Activated effector memory CD4-positive, alpha-beta T cell treated with Interleukin-2 at 50 U/mL for 16 hours (primary cell): ENCODE data around the gene FGD6.
"Not testable (repeated sequence)": the region's sequence is repeated elsewhere in the genome, so short reads cannot be mapped to it uniquely, and the experiment has no call there.

Source experiments
- DNase-seq: peaks from one replicate; pipeline ENCODE4 v3.0.0-alpha.2; 2020

FGD6 gene

DNA sequence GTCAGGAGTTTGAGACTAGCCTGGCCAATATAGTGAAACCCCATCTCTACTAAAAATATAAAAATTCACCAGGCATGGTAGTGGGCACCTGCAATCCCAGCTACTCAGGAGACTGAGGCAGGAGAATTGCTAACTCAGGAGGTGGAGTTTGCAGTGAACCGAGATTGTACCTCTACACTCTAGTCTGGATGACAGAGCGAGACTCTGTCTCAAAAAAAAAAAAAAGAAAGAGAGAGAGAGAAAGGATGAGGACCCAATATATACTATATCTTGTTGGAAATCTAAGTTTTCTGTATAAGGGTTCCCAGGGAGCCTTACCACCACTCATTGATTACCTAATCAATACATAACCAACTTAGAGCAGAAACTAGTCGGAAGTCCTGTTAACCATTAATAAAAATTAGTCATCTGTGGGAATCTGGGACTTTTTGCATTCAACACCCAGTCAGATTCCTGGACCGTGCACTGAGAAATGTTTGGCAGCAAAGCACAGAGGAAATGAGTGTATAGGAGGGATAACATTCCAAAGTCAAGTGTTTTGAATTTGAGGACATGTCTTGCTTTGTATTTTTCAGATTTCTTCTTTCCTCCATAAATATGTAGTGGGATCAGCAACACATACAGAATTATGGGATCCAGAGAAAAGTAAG lies 99.0 kb downstream of the FGD6 start:
- no peak for DNase-seq

DNA sequence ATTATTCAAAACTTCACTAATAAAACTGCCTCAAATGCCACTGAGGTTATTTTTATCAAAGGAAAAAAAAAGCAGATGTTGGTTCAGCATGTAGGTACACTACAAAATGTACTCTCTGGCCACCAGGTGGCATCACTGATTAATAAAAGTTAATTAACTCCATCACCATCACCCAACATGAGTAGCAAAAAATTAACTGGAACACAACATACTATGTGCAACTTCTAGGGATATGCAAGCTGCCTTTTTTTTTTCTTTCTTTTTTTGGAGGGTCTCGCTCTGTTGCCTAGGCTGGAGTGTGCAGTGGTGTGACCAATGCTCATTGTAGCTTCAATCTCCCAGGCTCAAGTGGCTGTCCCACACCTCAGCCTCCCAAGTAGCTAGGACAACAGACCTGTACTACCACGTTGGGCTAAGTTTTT lies 100.1 kb downstream of the FGD6 start:
- peak; percentile 20 for DNase-seq

DNA sequence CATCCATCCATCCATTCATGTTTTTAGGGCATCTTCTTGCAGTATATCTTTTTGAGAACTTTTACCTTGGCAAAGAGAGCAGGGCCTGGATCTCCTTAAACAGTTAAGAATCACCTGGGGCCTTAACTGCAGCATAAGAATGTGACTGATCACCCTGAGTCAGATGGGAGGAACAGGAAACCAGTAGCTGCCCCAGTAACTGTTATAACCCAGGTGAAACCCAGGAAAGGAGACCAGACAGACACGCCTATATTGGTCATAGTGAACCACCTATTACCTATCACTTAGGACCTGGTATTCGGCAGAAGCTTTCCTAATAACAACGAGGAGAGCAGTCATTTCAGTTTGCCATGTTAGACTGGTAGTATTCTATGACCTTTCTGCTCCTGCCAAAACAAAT lies 100.5 kb downstream of the FGD6 start:
- no peak for DNase-seq

DNA sequence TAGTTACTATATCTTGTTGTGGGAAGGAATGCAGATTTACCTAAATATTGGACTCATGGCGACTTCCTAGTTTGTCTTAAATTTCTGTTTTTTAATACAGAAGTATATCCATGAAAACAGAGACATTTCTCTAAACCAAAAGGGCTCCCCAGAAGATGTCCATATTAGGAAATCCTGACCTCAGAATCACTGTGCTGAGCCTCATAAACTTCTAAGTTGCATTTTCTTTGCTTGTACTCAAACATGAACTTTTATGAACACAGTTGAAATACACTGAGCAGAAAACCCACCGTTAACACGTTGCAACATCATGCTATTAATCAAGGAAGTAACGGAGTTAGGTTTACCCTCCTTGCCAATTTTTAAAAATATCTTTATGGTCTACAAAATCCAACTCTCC lies 100.9 kb downstream of the FGD6 start:
- DNase-seq, result no peak

DNA sequence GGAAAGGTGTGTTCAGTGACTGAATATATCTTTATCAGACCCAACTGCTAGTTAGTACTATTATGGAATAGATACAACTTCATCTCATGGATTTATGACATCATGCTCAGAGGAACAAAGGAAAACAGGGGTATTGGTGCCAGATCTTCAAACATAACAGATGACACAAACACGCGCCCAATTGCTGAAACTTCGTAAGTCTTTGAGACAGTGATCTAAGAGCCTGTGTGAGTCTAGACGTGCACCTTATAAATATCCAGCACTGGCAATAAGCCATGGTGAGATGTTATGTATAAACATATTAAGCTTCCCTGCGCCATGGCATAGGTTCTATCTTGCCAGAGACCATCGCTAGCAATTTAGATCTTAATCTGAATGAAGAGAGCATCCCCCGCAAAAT lies 101.6 kb downstream of the FGD6 start:
- no peak for DNase-seq

DNA sequence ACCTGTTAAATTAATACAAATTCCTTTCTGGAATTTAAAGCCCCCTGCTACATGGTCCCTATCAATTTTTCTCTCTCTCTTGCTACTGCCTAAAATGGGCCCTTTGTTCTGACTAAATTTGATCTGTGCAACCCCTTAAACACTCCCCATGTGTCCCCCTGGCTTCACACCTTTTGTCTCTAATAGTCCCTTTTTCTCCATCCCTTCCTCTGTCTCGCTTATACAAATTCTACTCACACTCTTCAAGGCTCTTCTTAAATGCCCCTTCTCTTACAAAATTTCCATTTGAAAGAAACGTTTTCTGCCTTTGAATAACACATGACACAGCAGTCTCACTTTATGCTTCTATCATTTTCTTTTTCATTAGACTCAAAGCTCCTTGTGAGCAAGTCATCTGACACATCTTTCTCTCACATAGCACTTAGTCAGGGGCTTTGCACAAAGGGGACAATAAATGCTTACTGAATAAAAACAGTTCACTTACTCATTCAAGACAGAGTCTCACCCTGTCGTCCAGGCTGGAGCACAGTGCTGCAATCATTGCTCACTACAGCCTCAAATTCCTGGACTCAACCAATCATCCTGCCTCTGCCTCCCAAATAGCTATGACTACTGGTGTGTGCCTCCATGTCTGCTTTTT lies 102.4 kb downstream of the FGD6 start:
- DNase-seq, result no peak

DNA sequence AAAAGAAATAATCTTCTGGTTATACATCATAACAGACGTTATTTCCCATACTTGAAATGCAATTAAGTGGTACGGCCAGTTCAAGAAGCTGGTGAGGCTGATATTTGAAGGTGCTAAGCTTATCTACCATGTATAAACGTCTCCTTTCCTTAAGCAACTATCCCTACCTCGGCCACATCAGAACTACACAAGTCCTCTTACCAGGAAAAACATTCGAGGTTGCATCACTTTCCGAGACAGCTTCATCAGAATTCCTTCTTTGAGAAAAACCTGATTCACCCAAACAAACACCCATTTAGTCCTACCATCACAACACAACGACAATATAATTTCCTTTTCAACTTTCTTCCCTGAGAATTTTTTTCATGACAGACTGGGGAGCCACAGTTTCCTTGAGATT lies 109.9 kb downstream of the FGD6 start:
- no peak for DNase-seq

DNA sequence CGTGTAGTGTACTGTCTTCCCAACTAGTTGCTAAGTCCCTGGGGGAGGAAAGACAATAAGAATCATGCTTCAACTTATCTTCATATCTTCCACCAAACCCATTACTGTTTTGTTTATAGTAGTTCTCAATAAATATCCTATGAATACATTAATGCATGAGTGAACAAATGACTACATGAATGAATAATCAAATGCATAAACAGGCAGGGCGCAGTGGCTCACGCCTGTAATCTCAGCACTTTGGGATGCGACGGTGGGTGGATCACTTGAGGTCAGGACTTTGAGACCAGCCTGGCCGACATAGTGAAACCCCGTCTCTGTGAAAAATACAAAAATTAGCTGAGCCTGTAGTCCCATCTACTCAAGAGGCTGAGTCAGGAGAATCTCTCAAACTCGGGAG lies 111.7 kb downstream of the FGD6 start:
- no peak for DNase-seq

DNA sequence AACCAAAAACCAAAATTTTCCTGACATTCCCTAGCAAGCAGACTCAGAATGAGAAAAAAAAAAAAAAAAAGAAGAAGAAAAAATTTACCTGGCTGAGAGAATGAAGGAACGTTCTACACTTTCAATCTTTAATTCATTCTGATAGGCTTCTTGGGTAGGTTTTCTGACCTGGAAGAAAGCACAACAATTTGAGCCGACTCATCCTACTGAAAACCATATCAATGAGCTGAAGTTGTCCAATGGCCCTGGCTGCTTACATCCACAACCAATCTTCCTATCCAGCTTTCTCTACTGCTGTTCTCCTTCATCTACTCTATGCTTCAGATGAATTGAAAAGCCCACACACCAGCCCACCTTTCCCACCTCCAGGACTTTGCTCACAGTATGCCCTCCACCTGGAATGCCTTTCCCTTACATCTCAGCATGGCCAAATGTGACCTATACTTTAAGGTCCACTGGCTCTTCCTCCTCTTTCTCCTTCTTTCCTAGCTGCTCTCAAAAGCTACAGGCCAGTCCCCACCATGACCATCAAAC lies 112.3 kb downstream of the FGD6 start:
- no peak for DNase-seq

DNA sequence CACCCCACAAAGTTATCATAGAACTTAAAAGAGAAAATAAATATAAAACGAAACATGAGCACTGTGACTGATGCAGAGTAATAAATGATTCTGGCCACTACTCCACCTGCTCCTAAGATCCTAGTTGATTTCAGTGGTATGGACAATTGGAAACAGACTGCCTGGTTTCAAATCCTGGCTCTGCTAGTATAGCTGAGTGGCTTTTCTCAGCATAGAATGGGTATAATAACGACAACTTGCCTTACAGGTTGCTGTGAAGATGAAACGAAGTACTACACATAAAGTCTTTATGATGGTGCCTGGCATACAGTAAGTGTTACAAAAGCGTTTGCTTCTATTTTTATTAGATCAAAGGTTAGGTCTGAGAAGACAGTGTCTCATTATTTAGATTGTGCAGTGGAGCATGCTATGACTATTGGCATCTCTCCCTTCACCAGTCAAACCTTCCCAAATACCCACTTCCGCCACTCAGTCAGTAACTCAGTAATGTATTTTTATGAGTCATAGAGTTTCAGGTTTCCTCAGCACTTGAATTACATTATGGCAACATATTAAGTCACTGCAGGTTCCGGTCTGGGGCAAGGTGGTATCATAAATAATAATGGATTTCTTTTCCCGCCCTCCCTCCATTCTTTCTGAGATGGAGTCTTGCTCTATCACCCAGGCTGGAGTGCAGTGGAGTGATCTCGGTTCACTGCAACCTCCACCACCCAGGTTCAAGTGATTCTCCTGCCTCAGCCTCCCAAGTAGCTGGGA lies 114.2 kb downstream of the FGD6 start:
- no peak for DNase-seq

DNA sequence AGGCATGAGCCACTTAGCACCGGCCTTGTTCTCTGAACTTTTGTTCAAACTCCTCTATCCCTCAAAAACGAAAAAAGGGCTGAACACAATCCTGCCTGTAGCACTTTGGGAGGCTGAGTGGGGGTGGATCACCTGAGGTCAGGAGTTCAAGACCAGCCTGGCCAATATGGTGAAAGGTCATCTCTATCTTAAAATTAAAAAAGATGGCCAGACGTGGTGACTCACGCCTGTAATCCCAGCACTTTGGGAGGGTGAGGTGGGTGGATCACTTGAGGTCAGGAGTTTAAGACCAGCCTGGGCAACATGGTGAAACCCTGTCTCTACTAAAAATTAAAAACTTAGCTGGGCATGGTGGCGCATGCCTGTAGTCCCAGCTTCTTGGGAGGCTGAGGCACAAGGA lies 115.3 kb downstream of the FGD6 start:
- DNase-seq, result not testable (repeated sequence)

DNA sequence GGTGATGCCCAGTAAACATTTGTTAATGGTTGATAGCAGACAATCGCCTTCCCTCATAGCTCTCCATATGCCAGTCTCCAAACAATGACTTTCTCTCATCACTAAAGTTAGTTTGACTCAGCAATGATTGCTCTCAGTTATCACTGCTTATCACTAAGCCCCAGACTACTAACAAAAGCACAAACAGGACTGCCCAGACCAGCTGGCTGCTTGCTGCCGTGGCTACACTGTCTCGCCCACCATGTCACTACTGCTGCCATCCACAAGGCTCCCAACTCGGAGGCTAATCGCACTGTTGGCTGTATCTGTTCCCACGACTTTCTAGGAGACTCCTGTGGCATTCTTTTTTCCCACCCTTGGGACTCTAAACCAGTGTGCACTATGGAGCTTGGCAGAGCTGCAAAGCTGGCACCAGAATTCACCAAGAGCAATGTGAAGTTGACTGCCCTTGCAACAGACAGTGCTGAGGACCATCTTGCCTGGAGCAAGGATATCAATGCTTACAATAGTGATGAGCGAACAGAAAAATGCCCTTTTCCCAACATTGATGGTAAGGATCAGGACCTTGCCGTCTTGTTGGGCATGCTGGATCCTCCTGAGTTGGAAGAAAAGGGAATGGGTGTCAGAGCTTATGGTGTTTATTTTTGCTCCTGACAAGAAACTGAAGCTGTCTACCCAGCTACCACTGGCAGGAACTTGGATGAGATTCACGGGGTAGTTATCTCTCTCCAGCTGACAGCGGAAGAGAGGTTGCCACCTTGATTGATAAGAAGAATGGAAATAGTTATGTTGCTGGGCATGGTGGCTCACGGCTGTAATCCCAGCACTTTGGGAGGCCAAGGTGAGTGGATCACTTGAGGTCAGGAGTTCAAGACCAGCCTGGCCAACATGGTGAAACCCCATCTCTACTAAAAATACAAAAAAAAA lies 116.7 kb downstream of the FGD6 start:
- no peak for DNase-seq

DNA sequence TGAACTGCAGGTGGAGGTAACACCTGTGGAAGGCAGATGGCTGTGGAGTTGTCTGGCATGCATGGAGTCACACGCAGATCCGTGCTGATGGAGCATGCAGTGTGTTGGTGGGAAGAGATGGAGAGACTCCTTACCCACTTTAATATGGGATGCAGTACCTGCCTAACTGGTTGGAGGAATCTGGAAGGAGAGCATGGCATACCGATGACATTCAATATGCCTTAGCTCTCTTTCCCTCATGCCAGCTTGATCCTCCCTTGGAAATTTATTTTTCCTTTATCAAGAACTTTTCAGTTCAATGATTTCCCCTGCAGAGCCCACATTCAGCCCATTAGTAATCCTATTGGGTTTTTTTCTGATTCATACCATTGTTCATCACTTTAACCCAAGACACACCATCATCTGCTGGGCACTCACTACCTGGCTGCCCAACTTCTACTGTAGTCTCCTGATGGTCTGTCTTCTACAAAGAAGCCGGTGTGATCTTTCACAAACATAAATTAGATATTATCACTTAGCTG lies 117.9 kb downstream of the FGD6 start:
- DNase-seq, result no peak

DNA sequence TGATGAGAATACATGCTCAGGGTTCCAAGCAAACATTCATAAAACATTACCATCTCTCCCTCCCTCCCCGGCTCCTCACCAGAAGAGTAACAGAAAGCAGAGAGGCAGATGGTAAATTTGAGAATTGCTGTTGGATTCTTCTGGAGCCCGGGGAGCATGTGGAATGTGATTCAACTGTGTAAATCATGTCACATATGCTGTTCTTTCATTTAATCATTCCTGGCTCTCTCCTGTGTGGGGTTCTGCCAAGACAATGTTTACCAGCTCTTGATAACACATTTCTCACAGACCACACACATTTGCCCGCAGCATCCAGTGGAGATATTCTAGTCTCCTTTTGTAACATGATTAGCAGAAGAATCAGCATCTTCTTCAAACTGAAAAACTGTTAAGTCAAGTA lies 120.4 kb downstream of the FGD6 start:
- no peak for DNase-seq

DNA sequence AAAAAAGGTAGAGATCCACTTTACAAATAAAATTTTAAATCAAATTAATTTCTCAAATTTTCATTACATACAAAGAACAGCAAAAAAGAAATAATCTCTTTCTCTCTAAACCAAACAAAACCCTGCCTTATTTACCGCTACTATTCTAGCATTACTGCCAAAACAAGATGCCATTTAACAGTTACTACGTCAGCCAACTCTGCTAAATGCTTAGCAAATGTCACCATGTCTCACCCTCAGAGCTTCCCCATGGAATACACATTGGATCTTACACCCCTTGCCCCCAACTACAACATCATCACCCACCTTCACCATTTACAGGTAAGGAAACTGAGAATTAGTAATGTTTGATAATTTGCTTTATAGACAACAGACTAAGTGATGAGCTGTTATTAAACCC lies 120.9 kb downstream of the FGD6 start:
- DNase-seq, result no peak

DNA sequence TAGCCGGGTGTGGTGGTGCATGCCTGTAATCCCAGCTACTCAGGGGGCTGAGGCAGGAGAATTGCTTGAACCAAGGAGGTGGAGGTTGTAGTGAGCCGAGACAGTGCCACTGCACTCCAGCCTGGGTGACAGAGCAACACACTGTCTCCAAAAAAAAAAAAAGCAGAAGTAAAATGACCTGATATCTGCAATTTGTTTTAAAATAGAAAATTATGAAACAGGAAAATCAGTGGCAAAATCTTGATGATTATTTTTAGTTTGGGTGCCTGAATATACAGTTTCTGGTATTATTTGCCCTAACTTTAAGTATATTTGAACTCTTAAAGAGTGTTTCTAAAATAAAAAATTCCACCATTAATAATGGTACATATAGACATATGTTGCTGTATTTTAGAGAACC lies 121.4 kb downstream of the FGD6 start:
- not testable (repeated sequence) for DNase-seq

DNA sequence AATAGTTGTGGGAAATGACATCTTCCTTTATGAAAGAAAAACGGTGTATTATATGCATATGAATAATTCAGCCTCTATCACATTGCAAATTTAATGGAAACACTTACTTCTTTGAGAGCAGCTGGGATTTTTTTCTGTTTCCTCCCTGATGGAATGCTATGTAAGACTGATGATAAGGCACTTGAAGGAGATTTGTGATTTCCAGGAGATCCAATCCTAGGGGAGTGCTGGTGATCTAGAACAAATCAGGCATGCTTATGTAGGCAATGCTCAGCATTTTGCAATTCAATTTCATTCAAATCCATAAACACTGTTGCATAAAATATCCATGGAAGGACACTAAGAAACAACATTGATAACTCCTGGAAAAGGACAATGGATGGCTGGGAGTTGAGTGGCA lies 127.8 kb downstream of the FGD6 start:
- no peak for DNase-seq

DNA sequence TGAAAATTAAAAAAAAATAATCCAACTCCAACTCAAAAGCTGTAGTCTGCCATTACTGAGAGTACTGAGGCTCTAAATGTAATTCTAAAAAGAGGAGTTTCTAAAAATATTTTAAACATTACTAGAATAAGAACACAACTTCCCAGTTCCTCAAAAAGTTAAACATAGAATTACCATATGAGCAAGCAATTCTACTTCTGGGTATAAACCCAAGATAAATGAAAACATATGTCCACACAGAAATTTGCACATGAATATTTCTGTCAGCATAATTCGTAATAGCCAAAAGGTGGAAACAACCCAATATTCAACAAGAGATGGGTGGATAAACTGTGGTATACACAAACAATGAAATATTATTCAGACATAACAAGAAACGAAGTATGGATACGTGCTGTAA lies 128.9 kb downstream of the FGD6 start:
- DNase-seq, result no peak

DNA sequence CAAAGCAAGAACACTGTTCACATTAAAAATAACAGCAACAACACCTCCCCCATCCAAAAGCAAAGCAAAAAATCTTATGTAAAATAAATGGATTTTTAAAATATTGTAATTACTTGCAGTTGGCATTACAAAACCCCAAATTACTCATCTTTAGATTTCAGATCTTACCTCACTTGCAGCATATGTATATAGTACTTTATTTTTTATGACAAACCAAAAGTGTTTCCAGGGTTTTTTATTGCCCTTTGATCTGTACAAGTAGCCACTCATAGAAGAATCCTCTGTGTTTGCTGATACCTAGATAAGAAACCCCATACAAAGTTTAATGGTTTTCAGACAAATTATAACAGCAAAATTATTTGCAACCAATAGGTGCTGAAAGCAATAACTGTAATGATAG lies 131.7 kb downstream of the FGD6 start:
- no peak for DNase-seq

DNA sequence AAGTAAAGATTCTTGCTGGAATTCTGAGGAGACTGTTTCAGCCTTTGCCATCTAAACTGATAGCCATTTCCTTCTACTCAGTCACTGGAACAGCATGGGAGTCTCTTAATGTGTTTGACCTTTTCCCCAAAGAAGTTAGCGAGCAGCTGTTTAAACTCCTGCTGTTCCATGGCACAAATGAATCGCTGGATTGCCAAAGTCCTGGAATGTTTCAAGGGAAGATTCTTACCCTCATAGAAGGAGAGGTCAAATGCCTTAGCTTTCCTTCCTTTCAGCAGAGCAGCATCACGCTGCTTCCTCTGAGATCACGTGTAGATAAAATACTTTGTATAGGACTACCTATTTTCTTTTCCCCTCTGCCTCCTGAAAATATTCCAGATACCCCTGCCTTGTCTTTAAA lies 133.3 kb downstream of the FGD6 start:
- no peak for DNase-seq

DNA sequence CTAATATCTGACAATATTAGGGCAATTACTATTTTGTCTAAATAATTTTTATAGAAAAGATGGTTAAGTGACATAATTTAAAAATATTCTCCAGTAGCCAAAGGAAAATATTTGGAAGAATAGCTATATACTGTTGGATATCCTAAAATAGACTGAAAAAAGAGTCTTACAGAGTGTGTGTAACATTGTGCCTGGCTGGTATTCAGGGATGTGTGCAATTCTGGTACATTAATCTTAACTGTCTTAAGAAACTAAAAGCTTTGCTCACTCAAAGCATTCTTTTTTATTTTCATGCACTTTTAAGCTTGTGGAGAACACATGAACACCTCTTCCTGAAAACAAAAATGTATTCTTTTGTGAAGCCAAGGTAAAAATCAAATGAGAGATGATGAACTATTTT lies 133.8 kb downstream of the FGD6 start:
- DNase-seq, result no peak

DNA sequence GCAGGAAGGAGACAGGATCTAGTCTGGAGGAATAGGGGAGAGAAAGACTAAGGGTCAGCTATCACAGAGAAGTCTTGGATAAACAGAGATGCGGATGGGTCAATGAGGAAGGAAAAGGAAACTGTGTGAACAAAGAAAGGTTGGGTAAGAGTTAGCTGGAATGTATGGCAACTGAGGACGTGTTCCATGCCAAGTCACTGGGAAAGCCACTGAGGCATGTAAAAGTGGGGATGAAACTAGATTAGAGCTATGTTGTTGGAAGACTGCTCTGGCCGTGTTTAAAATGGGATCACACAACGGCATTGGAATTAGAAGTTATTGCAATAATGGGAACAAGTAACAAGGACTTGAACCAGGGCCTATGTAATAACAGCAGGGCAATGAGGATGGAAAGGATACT lies 139.9 kb downstream of the FGD6 start:
- DNase-seq, result no peak

DNA sequence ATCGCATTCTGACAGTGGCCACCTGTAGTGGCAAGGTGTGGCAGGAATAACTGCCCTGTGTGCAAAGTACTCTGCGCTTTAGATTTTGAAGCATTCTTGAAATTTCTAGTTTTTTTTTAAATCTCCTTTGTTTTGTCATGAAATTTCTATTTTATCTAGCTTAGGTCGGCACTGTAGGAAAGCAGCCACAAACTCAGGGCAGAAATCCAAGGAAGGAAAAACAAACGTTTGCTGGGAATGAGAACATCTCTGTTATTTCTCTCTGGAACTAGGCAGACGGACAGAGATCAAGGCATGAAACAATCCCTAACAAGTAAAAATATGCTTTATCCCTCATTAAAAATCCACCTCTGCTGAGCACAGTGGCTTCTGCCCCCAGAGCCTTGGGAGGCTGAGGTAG lies 142.5 kb downstream of the FGD6 start:
- no peak for DNase-seq
